Neural progenitor cell (in vitro differentiated cells): ENCODE results near the gene ZNF329. TPM values are rescaled to one million over a fixed set of nuclear protein-coding genes. Genes with fewer than 3 reads are reported as not detected.

Experiments
- DNase-seq: peaks from one replicate; pipeline ENCODE4 v3.0.0-alpha.2; 2016; ENCODE audit warnings: low spot score
- H2AFZ ChIP-seq: fragments of 200-600 bp; sonication (generic); replicated peaks from 2 replicates; pipeline ENCODE4 v1.6.1; 2016; ENCODE audit warnings: antibody characterized with exemption
- H3F3A ChIP-seq: fragments of 200-600 bp; sonication (generic); 2 replicates; pipeline ENCODE4 v1.6.1; 2016; ENCODE audit warnings: antibody characterized with exemption, low read depth
- H3K27ac ChIP-seq: fragments of 200-600 bp; sonication (generic); 2 replicates; pipeline ENCODE4 v1.5.1; 2016; ENCODE audit warnings: mild to moderate bottlenecking
- H3K27me3 ChIP-seq: fragments of 200-600 bp; sonication (generic); 2 replicates; pipeline ENCODE4 v1.6.1; 2016; ENCODE audit warnings: mild to moderate bottlenecking, moderate library complexity
- H3K36me3 ChIP-seq: fragments of 200-600 bp; sonication (generic); 2 replicates; pipeline ENCODE4 v1.5.1; 2016
- H3K4me1 ChIP-seq: fragments of 200-600 bp; sonication (generic); 2 replicates; pipeline ENCODE4 v1.6.1; 2016; ENCODE audit warnings: mixed run types
- H3K4me2 ChIP-seq: fragments of 200-600 bp; sonication (generic); 2 replicates; pipeline ENCODE4 v1.6.1; 2016
- H3K4me3 ChIP-seq: fragments of 200-600 bp; sonication (generic); 2 replicates; pipeline ENCODE4 v1.5.1; 2016
- H3K79me2 ChIP-seq: fragments of 200-600 bp; sonication (generic); 2 replicates; pipeline ENCODE4 v1.6.1; 2016; ENCODE audit warnings: low read depth
- H3K9ac ChIP-seq: fragments of 200-600 bp; sonication (generic); 2 replicates; pipeline ENCODE4 v1.6.1; 2016
- H3K9me3 ChIP-seq: fragments of 200-600 bp; sonication (generic); 2 replicates; pipeline ENCODE4 v1.5.1; 2016; ENCODE audit warnings: low read depth
- H4K20me1 ChIP-seq: fragments of 200-600 bp; sonication (generic); 2 replicates; pipeline ENCODE4 v1.6.1; 2016; ENCODE audit warnings: low read depth
- H3K27ac Mint-ChIP-seq: 3 replicates; pipeline ENCODE4 v1.8.0; 2021; ENCODE audit warnings: mixed read lengths
- H3K27me3 Mint-ChIP-seq: 2 replicates; pipeline ENCODE4 v1.8.0; 2022; ENCODE audit warnings: low read depth, mild to moderate bottlenecking, inconsistent platforms, moderate library complexity, mixed read lengths; ENCODE audit not compliant: insufficient read depth
- H3K36me3 Mint-ChIP-seq: 3 replicates; pipeline ENCODE4 v1.8.0; 2021; ENCODE audit warnings: mixed read lengths
- H3K4me1 Mint-ChIP-seq: 3 replicates; pipeline ENCODE4 v1.8.0; 2021; ENCODE audit warnings: mixed read lengths
- H3K4me3 Mint-ChIP-seq: 3 replicates; pipeline ENCODE4 v1.8.0; 2021; ENCODE audit warnings: mild to moderate bottlenecking, moderate library complexity, mixed read lengths
- H3K9me3 Mint-ChIP-seq: 3 replicates; pipeline ENCODE4 v1.8.0; 2020; ENCODE audit warnings: mixed read lengths
- EZH2 ChIP-seq: fragments of 200-600 bp; sonication (generic); IDR thresholded peaks from 2 replicates; pipeline ENCODE4 v1.6.1; 2017; ENCODE audit warnings: antibody characterized with exemption, mild to moderate bottlenecking, moderate library complexity
- EZH2phosphoT487 ChIP-seq: fragments of 200-600 bp; sonication (generic); IDR thresholded peaks from 2 replicates; pipeline ENCODE4 v1.6.1; 2017; ENCODE audit warnings: antibody characterized with exemption
- total RNA-seq: library from RNA; depleted of rRNA; stranded (reverse); fragments of >200 nt; gene quantifications from 2 replicates; pipeline ENCODE4 v1.2.3, GENCODE V29; 2015; ENCODE audit warnings: low replicate concordance
- TF ChIP-seq, protein P1 (sequence below): fragments of 200-600 bp; sonication (generic); IDR thresholded peaks from 2 replicates; pipeline ENCODE4 v1.5.1; 2017; ENCODE audit warnings: antibody characterized with exemption, mild to moderate bottlenecking

ZNF329 gene
- total RNA-seq, 1 donor from 2014 or later = 36.2 TPM

DNA sequence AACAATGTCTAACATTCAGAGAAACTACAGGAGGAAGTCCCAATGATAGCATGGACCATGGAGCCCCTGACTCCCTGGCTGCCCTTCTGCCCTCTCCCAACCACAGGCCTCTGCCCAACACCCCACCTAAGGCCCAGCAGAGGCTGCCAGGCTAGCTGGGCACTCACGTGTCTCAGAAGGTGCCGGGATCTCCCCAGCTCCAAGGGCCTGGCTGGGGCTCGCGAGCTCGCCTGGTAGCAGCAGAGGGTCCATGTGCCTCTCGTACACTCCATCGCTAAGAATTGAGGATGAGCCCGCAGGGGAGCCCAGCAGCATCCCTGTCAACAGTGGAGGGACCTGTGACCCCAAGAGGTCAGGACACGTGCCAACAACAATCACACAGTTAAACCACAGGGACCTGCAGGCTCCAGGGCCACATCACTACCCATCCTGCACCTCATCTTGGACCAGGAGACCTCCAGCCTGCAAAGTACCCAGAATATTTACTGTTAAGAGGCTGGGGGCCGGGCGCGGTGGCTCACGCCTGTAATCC lies 62.0 kb downstream of the ZNF329 start:
- H3K9me3 Mint-ChIP-seq = peaks cover 62% of the 10 kb centered on the region
- H3K4me3 Mint-ChIP-seq = no peak overlapping the region
- TF ChIP-seq EZH2 (no peak), EZH2phosphoT487 (no peak)
- TF ChIP-seq, protein P1, sequence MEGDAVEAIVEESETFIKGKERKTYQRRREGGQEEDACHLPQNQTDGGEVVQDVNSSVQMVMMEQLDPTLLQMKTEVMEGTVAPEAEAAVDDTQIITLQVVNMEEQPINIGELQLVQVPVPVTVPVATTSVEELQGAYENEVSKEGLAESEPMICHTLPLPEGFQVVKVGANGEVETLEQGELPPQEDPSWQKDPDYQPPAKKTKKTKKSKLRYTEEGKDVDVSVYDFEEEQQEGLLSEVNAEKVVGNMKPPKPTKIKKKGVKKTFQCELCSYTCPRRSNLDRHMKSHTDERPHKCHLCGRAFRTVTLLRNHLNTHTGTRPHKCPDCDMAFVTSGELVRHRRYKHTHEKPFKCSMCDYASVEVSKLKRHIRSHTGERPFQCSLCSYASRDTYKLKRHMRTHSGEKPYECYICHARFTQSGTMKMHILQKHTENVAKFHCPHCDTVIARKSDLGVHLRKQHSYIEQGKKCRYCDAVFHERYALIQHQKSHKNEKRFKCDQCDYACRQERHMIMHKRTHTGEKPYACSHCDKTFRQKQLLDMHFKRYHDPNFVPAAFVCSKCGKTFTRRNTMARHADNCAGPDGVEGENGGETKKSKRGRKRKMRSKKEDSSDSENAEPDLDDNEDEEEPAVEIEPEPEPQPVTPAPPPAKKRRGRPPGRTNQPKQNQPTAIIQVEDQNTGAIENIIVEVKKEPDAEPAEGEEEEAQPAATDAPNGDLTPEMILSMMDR = no peak
- Histone ChIP-seq H3K36me3 (peaks cover 4% of the 10 kb centered on the region), H3K4me2 (no peak overlapping the region), H3K4me1 (no peaks in the 10 kb centered on the region), H4K20me1 (no peaks in the 10 kb centered on the region), H3K27me3 (no peaks in the 10 kb centered on the region), H3F3A (no peaks in the 10 kb centered on the region), H3K9me3 (no peaks in the 10 kb centered on the region), H3K79me2 (peaks cover 6% of the 10 kb centered on the region), H2AFZ (no peak overlapping the region), H3K9ac (no peak overlapping the region), H3K27ac (no peak overlapping the region), H3K4me3 (no peak overlapping the region)
- peaks cover 47% of the 10 kb centered on the region for H3K36me3 Mint-ChIP-seq
- H3K27ac Mint-ChIP-seq = no peak overlapping the region
- H3K4me1 Mint-ChIP-seq = no peaks in the 10 kb centered on the region
- H3K27me3 Mint-ChIP-seq = peaks cover 14% of the 10 kb centered on the region
- DNase-seq = no peak

DNA sequence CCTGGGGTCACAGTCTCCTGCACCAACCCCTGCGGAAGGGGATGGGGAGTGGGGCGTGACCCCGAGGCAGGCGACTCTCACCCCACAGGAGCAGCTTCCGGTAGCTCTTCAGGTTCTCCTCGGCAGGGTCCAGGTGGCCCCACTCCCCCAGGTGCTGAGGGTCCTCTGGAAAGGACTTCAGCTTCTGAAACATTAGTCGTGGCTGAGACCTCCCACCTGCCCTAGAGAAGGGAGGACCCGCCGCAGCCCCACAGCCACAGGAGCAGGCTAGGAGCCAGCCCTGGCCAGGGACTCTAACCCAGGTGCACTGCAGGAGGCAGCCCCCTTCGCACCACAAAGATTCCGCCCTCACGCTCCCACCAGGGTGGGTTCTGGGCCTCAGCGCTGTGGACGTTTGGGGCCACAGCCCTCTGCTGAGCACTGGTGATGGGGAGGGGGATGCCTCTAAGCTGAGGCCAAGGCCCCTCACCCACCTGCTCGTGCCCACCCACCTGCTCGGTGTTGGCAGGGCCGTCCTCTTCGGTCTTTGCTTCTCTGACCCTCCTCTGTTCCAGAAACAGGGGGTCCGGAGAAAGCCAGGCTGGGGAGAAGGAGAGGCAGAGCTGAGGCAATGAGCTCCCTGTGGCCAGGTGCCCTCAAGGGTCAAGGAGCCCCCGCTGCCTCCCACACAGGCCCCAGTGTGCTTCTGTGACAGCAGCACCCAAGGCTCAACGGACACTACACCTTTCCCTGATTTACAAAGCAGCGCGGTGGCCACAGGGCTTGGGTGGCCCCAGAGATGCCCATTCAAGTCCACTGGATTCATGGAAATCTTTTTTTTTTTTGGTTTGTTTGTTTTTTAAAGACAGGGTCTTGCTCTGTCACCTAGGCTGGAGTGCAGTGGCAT lies 63.5 kb downstream of the ZNF329 start:
- H3F3A ChIP-seq = no peaks in the 10 kb centered on the region
- H2AFZ ChIP-seq = no peak overlapping the region
- no peak overlapping the region for H3K9ac ChIP-seq
- no peak overlapping the region for H3K27ac Mint-ChIP-seq
- no peaks in the 10 kb centered on the region for H3K79me2 ChIP-seq
- no peak overlapping the region for H3K27ac ChIP-seq
- H3K9me3 ChIP-seq = no peaks in the 10 kb centered on the region
- H3K4me1 Mint-ChIP-seq = no peaks in the 10 kb centered on the region
- H3K27me3 ChIP-seq = no peaks in the 10 kb centered on the region
- peaks cover 9% of the 10 kb centered on the region for H3K27me3 Mint-ChIP-seq
- no peak overlapping the region for H3K4me3 ChIP-seq
- H4K20me1 ChIP-seq = no peaks in the 10 kb centered on the region
- no peak overlapping the region for H3K4me3 Mint-ChIP-seq
- DNase-seq = no peak
- peaks cover 49% of the 10 kb centered on the region for H3K36me3 Mint-ChIP-seq
- no peak overlapping the region for H3K4me2 ChIP-seq
- TF ChIP-seq, protein P1 = no peak
- no peak for TF ChIP-seq EZH2phosphoT487
- no peak for TF ChIP-seq EZH2
- H3K36me3 ChIP-seq = peaks cover 4% of the 10 kb centered on the region
- peaks cover 60% of the 10 kb centered on the region for H3K9me3 Mint-ChIP-seq
- no peaks in the 10 kb centered on the region for H3K4me1 ChIP-seq

DNA sequence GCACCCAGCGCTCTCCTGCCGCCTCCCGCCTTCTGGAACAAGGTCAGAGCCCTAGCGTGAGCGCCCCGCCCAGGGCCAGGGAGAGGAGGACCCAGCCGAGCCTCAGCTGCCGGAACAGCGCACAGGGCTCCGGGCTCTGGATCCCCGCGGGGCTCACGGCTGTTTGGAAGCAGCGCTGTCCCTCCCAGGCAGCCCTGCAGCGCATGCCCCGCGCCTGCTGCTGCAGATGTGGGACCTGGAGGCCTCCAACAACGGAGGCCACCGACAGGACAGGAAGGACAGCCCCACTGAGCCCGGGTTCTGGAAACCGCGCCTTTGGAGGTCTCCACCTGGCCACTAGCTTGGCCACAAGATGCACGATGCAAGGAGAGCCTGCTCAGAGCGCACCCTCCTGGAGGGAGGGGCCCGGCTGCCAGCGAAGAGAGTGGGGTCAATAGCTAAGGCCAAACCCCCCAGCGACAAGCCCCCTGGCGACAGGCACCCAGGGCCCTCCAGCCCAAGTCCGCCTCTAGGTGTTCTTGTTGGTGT lies 65.2 kb downstream of the ZNF329 start:
- Mint-ChIP-seq H3K36me3 (peaks cover 44% of the 10 kb centered on the region), H3K9me3 (peaks cover 64% of the 10 kb centered on the region), H3K4me1 (no peaks in the 10 kb centered on the region), H3K27ac (no peak overlapping the region), H3K27me3 (peaks cover 3% of the 10 kb centered on the region), H3K4me3 (no peak overlapping the region)
- H3K27me3 ChIP-seq = no peaks in the 10 kb centered on the region
- no peaks in the 10 kb centered on the region for H3F3A ChIP-seq
- no peak overlapping the region for H3K4me3 ChIP-seq
- peaks cover 4% of the 10 kb centered on the region for H3K36me3 ChIP-seq
- no peak overlapping the region for H3K4me2 ChIP-seq
- no peak for TF ChIP-seq EZH2phosphoT487
- TF ChIP-seq, protein P1 = no peak
- TF ChIP-seq EZH2 = no peak
- no peaks in the 10 kb centered on the region for H3K9me3 ChIP-seq
- no peaks in the 10 kb centered on the region for H3K4me1 ChIP-seq
- no peak overlapping the region for H2AFZ ChIP-seq
- H4K20me1 ChIP-seq = no peaks in the 10 kb centered on the region
- no peak overlapping the region for H3K9ac ChIP-seq
- no peaks in the 10 kb centered on the region for H3K79me2 ChIP-seq
- H3K27ac ChIP-seq = no peak overlapping the region
- DNase-seq = no peak
